Activated T-cell treated with anti-CD3 and anti-CD28 coated beads, Interleukin-2, amount 50 U/mL, for 1 hour (primary cell): Measurements from ENCODE around the gene C13orf46.

Experiments used
- DNase-seq: peaks from one replicate; pipeline ENCODE4 v3.0.0-alpha.2; 2020

Gene C13orf46

GRCh38 chr13:114009590-114010400 is 35.9 kb upstream of the C13orf46 start:
- no peak for DNase-seq

- no peak for DNase-seq
These were observed 35.2 kb upstream of the C13orf46 start for GRCh38 chr13:114008964-114009589.

DNA sequence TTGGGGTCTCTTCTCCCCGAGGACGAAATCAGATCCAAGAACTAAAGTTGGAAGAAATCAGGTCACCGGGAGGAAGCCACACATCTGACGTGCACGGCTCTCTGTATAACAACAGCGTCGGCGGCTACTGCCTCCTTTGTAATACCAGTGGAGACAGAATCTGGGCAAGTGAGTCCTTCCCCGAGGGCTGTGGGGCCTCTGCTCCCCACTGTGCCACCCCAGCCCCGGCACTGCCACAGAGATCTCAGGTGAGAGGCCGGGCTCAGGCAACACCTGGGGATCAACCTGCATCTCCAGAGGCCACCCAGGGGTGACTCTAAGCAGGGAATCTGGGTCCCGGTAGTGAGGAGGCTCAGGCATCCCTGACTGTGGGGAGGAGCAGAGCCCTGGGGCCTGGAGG is 33.7 kb upstream of the C13orf46 start:
- DNase-seq, result no peak

DNA sequence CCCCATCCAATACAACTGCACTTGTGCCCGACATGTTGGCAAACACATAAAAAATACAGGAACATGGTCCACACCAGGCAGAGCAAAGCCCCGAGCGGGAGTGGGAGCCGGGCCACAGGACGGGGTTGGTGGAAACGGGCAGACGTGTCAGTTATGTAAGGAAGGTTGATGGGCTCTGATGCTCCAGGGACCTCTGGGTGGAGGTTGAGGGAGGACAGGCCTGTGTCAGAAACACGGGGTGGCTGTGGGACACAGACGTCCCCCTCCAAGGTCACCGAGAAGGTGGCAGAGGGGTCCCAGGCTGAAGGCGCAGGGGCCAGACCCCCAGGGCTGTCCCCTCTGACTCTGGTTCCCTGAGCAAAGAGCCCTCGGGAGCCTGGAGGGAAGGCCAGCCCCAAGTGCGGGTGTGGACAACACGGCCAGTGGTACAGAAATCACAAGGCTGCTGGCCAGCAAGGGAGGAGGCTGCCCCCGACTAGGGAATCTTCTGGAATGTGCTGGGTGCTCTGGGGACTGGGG is 31.4 kb upstream of the C13orf46 start:
- DNase-seq, result no peak

GRCh38 chr13:114004420-114005205 is 30.7 kb upstream of the C13orf46 start:
- DNase-seq, result no peak

DNA sequence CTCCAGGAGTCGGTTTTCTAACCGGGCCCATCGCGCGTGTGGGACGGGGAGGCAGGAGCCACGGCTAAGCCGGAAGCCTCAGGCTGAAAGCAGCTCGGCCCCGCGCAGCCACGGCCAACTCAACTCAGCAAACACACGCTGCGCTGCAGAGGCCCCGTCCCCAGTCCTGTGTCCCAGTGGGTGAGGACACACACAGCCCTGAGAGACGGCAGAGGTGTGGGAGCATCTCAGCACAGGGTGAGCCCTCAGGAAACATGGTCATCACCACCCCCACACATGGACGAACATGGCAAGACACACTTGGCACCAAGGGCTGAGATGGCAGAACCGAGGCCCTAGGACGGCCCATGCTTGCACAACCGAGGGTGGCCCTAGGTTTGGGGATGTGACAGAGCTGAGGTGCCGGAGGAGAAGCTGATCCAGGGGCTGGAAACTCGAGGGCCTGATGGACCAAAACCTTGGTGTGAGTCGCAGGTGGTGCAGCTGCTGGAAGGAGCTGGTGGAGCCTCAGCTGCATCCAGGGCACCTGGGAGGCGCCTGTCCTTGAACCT is 29.0 kb upstream of the C13orf46 start:
- DNase-seq, result no peak

GRCh38 chr13:114002009-114002544 is 28.2 kb upstream of the C13orf46 start:
- no peak for DNase-seq

DNA sequence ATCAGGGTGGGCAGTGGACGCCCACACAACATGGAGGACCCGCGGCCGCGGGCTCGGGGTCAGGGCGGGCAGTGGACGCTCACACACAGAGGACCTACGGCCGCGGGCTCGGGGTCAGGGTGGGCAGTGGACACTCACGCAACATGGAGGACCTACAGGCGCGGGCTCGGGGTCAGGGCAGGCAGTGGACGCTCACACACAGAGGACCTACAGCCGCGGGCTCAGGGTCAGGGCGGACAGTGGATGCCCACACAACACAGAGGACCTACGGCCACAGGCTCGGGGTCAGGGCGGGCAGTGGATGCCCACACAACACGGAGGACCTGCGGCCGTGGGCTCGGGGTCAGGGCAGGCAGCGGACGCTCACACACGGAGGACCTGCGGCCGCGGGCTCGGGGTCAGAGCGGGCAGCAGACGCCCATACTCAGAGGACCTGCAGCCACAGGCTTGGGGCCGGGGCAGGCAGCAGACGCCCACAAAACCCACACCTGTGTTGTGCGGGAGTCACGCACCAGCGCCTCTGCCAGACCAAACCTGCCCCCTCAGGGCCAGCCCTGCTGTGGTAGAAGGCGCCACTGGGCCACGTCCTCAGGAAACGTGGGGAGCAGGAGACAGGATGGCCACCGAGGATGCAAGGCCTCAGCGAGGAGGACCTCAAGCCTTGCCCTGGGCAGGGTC is 27.6 kb upstream of the C13orf46 start:
- no peak for DNase-seq

- no peak for DNase-seq
These were observed 26.5 kb upstream of the C13orf46 start for GRCh38 chr13:114000151-114001040.

GRCh38 chr13:113999618-113999910 is 25.7 kb upstream of the C13orf46 start:
- DNase-seq, result no peak

- DNase-seq, result no peak
These were observed 25.1 kb upstream of the C13orf46 start for GRCh38 chr13:113998781-113999617.

GRCh38 chr13:113997845-113998751 is 24.2 kb upstream of the C13orf46 start:
- DNase-seq, result no peak

DNA sequence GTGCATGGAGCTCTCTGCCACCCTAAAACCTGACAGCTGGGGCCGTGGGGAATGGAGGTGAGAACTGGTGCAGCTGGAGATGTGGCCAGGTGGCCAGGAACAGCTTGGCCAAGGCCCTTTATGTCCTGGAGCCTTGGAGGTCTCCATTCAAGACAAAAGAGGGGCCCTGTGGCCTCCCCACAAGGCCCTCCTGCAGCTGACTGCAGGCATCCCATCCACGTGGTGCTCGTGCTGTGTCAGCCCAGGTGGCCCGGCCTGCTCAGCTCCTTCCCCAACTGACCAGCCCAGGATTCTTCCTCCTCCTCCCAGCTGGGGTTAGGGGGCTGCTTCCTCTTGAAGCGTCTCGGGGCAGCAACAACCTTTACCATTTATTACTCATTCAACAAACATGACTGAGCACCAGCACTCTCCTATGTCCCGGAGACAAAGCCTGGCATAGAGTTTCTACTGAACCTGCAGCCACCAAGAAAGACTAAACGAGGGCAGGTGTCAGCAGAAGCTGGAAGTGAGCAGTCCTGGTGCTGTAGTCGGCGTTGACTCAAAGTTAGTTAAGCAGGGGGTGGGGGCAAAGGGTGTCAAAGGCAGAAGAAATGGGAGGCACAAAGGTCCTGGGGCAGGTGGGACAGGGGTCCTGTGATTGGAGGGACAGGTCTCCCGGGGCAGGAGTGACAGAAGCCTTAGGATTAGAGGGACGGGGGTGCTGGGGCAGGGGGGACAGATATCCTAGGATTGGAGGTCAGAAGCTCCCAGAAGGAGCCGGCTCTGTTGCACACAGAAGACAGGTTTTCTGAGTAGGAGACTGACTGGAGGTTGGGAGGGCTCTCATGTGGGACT is 23.3 kb upstream of the C13orf46 start:
- no peak for DNase-seq

DNA sequence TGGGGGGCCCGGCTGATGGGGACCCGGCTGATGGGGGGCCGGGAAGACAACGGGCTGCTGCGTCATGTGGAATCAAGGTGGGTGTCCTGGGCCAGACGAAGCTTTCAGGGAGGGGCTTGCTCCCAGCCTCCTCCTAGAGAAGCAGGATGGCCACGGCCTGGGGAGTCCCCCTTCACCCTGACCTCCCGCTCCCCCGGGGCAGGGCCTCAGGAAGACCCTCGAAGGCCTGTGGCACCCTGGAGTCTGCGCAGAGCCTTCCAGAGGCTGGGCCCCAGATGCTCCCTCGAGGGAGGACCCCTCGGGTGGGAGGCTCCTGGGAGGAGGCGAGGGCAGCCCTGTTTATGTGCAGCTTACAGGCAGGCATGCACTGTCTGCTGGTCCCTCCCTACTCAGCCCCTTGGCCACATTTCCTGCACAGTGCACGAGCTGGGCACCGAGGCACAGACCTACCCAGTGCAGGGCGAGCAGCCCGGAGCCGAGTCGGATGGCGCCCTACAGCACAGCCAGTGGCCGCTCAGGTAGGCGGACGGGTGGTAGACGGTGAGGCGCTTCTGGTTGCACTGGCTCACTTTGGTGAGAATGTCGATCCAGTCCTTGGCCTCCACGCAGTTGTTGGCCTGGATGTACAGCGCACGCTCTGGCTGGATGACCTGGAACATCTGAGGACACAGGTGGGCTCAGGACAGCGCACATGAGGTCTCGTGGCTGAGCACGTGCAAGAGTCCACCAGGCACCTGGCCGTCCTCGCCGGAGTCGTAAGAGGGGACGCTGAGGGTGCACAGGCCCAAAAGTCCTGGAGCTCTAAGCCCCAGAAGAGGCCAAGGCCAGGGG is 22.4 kb upstream of the C13orf46 start:
- no peak for DNase-seq

- no peak for DNase-seq
These were observed 21.2 kb upstream of the C13orf46 start for GRCh38 chr13:113995051-113995601.

GRCh38 chr13:113992276-113993005 is 18.6 kb upstream of the C13orf46 start:
- DNase-seq, result no peak
